ENCODE measurements around the gene CUX1. TPM values are rescaled to one million over a fixed set of nuclear protein-coding genes. Genes with fewer than 3 reads are reported as not detected.

Gene CUX1
- total and polyA plus RNA-seq, 2 of the 13 experiments (the other 11 are each of a cell fraction or from before 2014, with no cell fraction given), result 13.7 to 14.9 TPM

GRCh38 chr7:101968720-101969466 is 151.5 kb downstream of the CUX1 start (continued):
- TF ChIP-seq ZNF646 (CRISPR knock-in tag; IDR thresholded peaks at IDR 0.05), result no peak

- Histone ChIP-seq H3K27me3 (ENCODE audit: control insufficient read depth in 1 of 2, insufficient read depth in 2 of 2, low read length in 2 of 2) (no peaks in the 10 kb centered on the region; a peak in 1 of 5 replicates), H3K79me2 (ENCODE audit: insufficient read depth, low read length) (peaks cover 4% of the 10 kb centered on the region), H2AFZ (ENCODE audit: low read length) (no peak overlapping the region), H3K9ac (ENCODE audit: insufficient read depth, low read depth, low read length) (no peak overlapping the region), H3K9me3 (ENCODE audit: low read length) (no peaks in the 10 kb centered on the region), H3K4me2 (ENCODE audit: low read depth, low read length) (no peak overlapping the region), H3K4me1 (ENCODE audit: insufficient read depth, low read length) (peaks cover 36% of the 10 kb centered on the region), H3K4me3 (replicated peaks in 1 of 3; ENCODE audit: insufficient read depth in 1 of 3, low read depth in 2 of 3, low read length in 3 of 3) (no peak overlapping the region), H4K20me1 (ENCODE audit: insufficient read depth, low read length) (peaks cover 22% of the 10 kb centered on the region; the same call in 1 of the 2 replicates), H3K27ac (ENCODE audit: extremely low read length, insufficient read depth, low read length) (no peak overlapping the region), H3K36me3 (replicated peaks in 1 of 2; ENCODE audit: control insufficient read depth in 1 of 2, insufficient read depth in 2 of 2, low read length in 2 of 2) (peaks cover 1 to 3% of the 10 kb centered on the region in 2 experiments; a peak in 2 of 5 replicates)
- ATAC-seq, result peak; percentile 63
- POLR2A ChIA-PET, result no interaction called here
- intact Hi-C loops (cut with micrococcal nuclease; ENCODE audit: unreplicated experiment) (no loop called here), in situ Hi-C loops (cut with HindIII; ENCODE audit: extremely low pct_ligation_motif_present, low pct_unique_long_range_greater_than_20kb) (no loop called here)
- FAIRE-seq, result no peak
- DNase-seq (ENCODE audit: low spot score), result no peak
- BruUV-seq (replicated peaks), result no TSS peak
- CTCF ChIA-PET (ENCODE audit: low intra/inter-chr PET ratio, low total read pairs), result no interaction called here
- TF ChIP-seq MED13 (CRISPR knock-in tag; IDR thresholded peaks at IDR 0.05) (no peak), PATZ1 (CRISPR knock-in tag; IDR thresholded peaks at IDR 0.05) (peak; percentile 35; the same call in 1 of the 2 replicates), TBX2 (CRISPR knock-in tag; IDR thresholded peaks at IDR 0.05; ENCODE audit: borderline replicate concordance) (peak; percentile 15; the same call in 1 of the 2 replicates)
- 63% methylated on average over 7 of the region's 10 CpGs for WGBS (ENCODE audit: low lambda C conversion rate)
Observed at GRCh38 chr7:101969997-101970585, 152.7 kb downstream of the CUX1 start.
